Uterus (tissue), 4 donors: ENCODE data around the gene IBSP. TPM values are rescaled to one million over a fixed set of nuclear protein-coding genes. Genes with fewer than 3 reads are reported as not detected.

Experiments used
- DNase-seq, 2 donors: peaks; one replicate each; pipeline ENCODE4 v3.0.0-alpha.2; 2019 to 2020
- H3K27ac ChIP-seq, 2 donors: fragments of 200-600 bp; sonication (generic); 1 replicate in 1 of 2; 2 replicates in 1 of 2; pipeline ENCODE4 v1.5.1; 2016 to 2018
- H3K27me3 ChIP-seq, 2 donors: fragments of 200-600 bp; sonication (generic); one replicate each; pipeline ENCODE4 v1.5.1; 2018 to 2019; ENCODE audit warnings: control low read depth in 1 of 2
- H3K36me3 ChIP-seq, 2 donors: fragments of 200-600 bp; sonication (generic); one replicate each; pipeline ENCODE4 v1.5.1; 2019; ENCODE audit warnings: control low read depth in 1 of 2
- H3K4me1 ChIP-seq, 2 donors: fragments of 200-600 bp; sonication (generic); one replicate each; pipeline ENCODE4 v1.5.1; 2018 to 2019; ENCODE audit warnings: control low read depth in 1 of 2
- H3K4me3 ChIP-seq, 2 donors: fragments of 200-600 bp; sonication (generic); 1 replicate in 1 of 2; 2 replicates in 1 of 2; pipeline ENCODE4 v1.5.1; 2018 to 2019; ENCODE audit warnings: mild to moderate bottlenecking in 1 of 2
- H3K9me3 ChIP-seq, 2 donors: fragments of 200-600 bp; sonication (generic); one replicate each; pipeline ENCODE4 v1.5.1; 2019; ENCODE audit warnings: control low read depth in 1 of 2
- POLR2A ChIP-seq, 2 donors: fragments of 450-650 bp; IDR thresholded peaks; one replicate each; pipeline ENCODE4 v1.6.1; 2016; ENCODE audit warnings: antibody characterized with exemption in 2 of 2, mild to moderate bottlenecking in 1 of 2, moderate library complexity in 1 of 2
- intact Hi-C: fragments of 100-400 bp; cut with DNase I; formaldehyde crosslinking; loops from one replicate; pipeline ENCODE4 v1.15.1; 2023; ENCODE audit warnings: low total_unique reads
- total RNA-seq, 4 donors: library from RNA; depleted of rRNA in 3 of 4; stranded (reverse); fragments of >200 nt in 3 of 4; gene quantifications; one replicate each; pipeline versions ENCODE4 v1.1.0 to v1.2.4, GENCODE V29; 2014 to 2023
- TF ChIP-seq, protein P1 (sequence below), 4 experiments: fragments of 200-600 bp in 2 of 4; fragments of 450-650 bp in 2 of 4; sonication (generic) in 2 of 4; IDR thresholded peaks; one replicate each; pipeline ENCODE4 v1.5.1; 2016 to 2019; ENCODE audit warnings: antibody characterized with exemption in 4 of 4, mild to moderate bottlenecking in 2 of 4, moderate library complexity in 1 of 4
- donor health status: DM: yes; HTN: yes; CAD: no.

The IBSP gene, protein sequence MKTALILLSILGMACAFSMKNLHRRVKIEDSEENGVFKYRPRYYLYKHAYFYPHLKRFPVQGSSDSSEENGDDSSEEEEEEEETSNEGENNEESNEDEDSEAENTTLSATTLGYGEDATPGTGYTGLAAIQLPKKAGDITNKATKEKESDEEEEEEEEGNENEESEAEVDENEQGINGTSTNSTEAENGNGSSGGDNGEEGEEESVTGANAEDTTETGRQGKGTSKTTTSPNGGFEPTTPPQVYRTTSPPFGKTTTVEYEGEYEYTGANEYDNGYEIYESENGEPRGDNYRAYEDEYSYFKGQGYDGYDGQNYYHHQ
- total RNA-seq: not detected

- DNase-seq: no peak
- no peaks in the 10 kb centered on the region for H3K36me3 ChIP-seq
- H3K27ac ChIP-seq: no peak within 1 kb of the TSS
- intact Hi-C loops: no loop called here
- no peaks in the 10 kb centered on the region for H3K27me3 ChIP-seq
- no peaks in the 10 kb centered on the region for H3K9me3 ChIP-seq
- H3K4me1 ChIP-seq: no peaks in the 10 kb centered on the region
- no peak within 1 kb of the TSS for H3K4me3 ChIP-seq
- TF ChIP-seq, protein P1, sequence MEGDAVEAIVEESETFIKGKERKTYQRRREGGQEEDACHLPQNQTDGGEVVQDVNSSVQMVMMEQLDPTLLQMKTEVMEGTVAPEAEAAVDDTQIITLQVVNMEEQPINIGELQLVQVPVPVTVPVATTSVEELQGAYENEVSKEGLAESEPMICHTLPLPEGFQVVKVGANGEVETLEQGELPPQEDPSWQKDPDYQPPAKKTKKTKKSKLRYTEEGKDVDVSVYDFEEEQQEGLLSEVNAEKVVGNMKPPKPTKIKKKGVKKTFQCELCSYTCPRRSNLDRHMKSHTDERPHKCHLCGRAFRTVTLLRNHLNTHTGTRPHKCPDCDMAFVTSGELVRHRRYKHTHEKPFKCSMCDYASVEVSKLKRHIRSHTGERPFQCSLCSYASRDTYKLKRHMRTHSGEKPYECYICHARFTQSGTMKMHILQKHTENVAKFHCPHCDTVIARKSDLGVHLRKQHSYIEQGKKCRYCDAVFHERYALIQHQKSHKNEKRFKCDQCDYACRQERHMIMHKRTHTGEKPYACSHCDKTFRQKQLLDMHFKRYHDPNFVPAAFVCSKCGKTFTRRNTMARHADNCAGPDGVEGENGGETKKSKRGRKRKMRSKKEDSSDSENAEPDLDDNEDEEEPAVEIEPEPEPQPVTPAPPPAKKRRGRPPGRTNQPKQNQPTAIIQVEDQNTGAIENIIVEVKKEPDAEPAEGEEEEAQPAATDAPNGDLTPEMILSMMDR (IDR thresholded peaks at IDR 0.05): no peak
- no peak for TF ChIP-seq POLR2A (IDR thresholded peaks at IDR 0.05)
These were observed at the start of gene IBSP for GRCh38 chr4:87799301-87800113. TSS of gene IBSP (plus strand) at chr4:87799554. CDS start at chr4:87802362, 2,808 bp downstream.

GRCh38 chr4:87749883-87750282 lies 49.5 kb upstream of the IBSP start:
- Histone ChIP-seq H3K9me3 (no peaks in the 10 kb centered on the region), H3K4me3 (no peak overlapping the region), H3K4me1 (no peaks in the 10 kb centered on the region), H3K36me3 (no peaks in the 10 kb centered on the region), H3K27ac (no peak overlapping the region), H3K27me3 (no peaks in the 10 kb centered on the region)
- no peak for TF ChIP-seq POLR2A (IDR thresholded peaks at IDR 0.05)
- TF ChIP-seq, protein P1 (IDR thresholded peaks at IDR 0.05): no peak
- DNase-seq: no peak
- intact Hi-C loops: no loop called here

GRCh38 chr4:87758270-87758669 lies 41.1 kb upstream of the IBSP start:
- H3K4me3 ChIP-seq: no peak overlapping the region
- H3K27ac ChIP-seq: no peak overlapping the region
- intact Hi-C loops: no loop called here
- no peaks in the 10 kb centered on the region for H3K27me3 ChIP-seq
- no peaks in the 10 kb centered on the region for H3K4me1 ChIP-seq
- DNase-seq: no peak
- no peaks in the 10 kb centered on the region for H3K9me3 ChIP-seq
- TF ChIP-seq, protein P1 (IDR thresholded peaks at IDR 0.05): no peak
- no peak for TF ChIP-seq POLR2A (IDR thresholded peaks at IDR 0.05)
- no peaks in the 10 kb centered on the region for H3K36me3 ChIP-seq

GRCh38 chr4:87762311-87762710 lies 37.0 kb upstream of the IBSP start:
- Histone ChIP-seq H3K9me3 (no peaks in the 10 kb centered on the region), H3K27ac (no peak overlapping the region), H3K4me1 (no peaks in the 10 kb centered on the region), H3K4me3 (no peak overlapping the region), H3K36me3 (no peaks in the 10 kb centered on the region), H3K27me3 (no peaks in the 10 kb centered on the region)
- TF ChIP-seq, protein P1 (IDR thresholded peaks at IDR 0.05): no peak
- no peak for TF ChIP-seq POLR2A (IDR thresholded peaks at IDR 0.05)
- no peak for DNase-seq
- intact Hi-C loops: no loop called here

DNA sequence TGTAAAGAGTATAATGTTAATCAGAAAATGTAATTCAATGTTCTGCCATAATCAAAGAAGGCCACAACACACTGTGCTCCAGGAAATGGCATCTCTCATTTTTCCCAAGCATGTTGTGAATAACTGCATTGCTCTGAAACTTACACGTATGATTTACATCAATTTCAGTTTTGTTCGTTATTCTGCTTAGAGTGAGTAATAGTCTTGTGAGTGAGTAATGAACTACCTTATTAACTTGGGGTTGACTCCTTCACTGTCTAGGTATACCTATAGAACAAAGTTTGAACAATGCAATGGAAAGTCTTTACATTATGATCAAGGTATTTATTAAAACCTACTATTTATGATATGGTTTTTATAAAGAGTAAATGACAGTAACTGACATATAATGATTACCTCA lies 17.8 kb upstream of the IBSP start:
- H3K4me3 ChIP-seq: no peak overlapping the region
- no peak overlapping the region for H3K27ac ChIP-seq
- intact Hi-C loops: no loop called here

More for the DNA sequence above, 17.8 kb upstream of the IBSP start:
- DNase-seq: no peak
- H3K36me3 ChIP-seq: no peaks in the 10 kb centered on the region
- no peaks in the 10 kb centered on the region for H3K27me3 ChIP-seq
- no peaks in the 10 kb centered on the region for H3K9me3 ChIP-seq
- no peaks in the 10 kb centered on the region for H3K4me1 ChIP-seq
- TF ChIP-seq POLR2A (IDR thresholded peaks at IDR 0.05): no peak
- TF ChIP-seq, protein P1 (IDR thresholded peaks at IDR 0.05): no peak
